Measurements from ENCODE around the gene TSPY4.
"Not testable (repeated sequence)": the region's sequence is repeated elsewhere in the genome, so short reads cannot be mapped to it uniquely, and the experiment has no call there.

TSPY4 gene

DNA sequence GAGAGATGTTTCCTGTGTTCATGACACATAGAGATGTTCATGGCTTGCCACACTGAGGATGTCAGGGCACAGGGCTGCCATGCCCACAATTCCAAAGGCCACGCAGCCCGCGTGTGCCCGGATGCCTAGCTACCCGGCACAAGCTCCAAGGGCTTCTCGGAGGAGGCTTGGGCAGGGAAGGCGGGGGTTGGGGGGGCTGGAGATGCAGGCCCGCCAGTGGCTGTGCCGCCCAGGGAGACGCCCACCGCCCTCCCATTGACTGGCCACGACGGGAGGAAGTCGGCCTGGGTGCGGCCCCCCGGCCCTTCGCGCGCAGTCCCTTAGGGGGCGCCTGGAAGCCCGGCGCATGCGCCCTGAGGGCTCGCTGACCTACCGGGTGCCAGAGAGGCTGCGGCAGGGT lies at the start of gene TSPY4:
TSPY4 (plus strand) TSS at position 301 of the 400 bp plus-strand sequence; CDS start at position 347, 46 bp downstream.
- DNase-seq (ENCODE audit: low read depth in 2 of 2): not testable (repeated sequence)

- no peak for DNase-seq (ENCODE audit: low read depth in 2 of 2)
Observed at GRCh38 chrY:9320996-9321395, 16.3 kb upstream of the TSPY4 start.

DNA sequence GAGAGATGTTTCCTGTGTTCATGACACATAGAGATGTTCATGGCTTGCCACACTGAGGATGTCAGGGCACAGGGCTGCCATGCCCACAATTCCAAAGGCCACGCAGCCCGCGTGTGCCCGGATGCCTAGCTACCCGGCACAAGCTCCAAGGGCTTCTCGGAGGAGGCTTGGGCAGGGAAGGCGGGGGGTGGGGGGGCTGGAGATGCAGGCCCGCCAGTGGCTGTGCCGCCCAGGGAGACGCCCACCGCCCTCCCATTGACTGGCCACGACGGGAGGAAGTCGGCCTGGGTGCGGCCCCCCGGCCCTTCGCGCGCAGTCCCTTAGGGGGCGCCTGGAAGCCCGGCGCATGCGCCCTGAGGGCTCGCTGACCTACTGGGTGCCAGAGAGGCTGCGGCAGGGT lies 20.2 kb downstream of the TSPY4 start, which contains the start of gene TSPY8:
TSPY8 (plus strand) TSS at position 301 of the 400 bp plus-strand sequence; CDS start at position 347, 46 bp downstream.
- DNase-seq (ENCODE audit: low read depth in 2 of 2): not testable (repeated sequence)

All from activated CD4-positive, alpha-beta T cell treated with anti-CD3 and anti-CD28 coated beads for 24 hours (primary cell).